Loucy (cell line): Measurements from ENCODE around the gene SUFU.

ENCODE experiments used
- EZH2phosphoT487 ChIP-seq: fragments of 200-600 bp; IDR thresholded peaks from 2 replicates; pipeline ENCODE4 v1.6.1; 2018; ENCODE audit warnings: antibody characterized with exemption, mild to moderate bottlenecking, moderate library complexity, borderline replicate concordance
- TF ChIP-seq, protein P1 (sequence below): fragments of 200-600 bp; sonication (generic); conservative IDR thresholded peaks from 2 replicates; pipeline ENCODE4 v1.5.1; 2014; ENCODE audit warnings: mild to moderate bottlenecking, antibody characterized with exemption, low read length

DNA sequence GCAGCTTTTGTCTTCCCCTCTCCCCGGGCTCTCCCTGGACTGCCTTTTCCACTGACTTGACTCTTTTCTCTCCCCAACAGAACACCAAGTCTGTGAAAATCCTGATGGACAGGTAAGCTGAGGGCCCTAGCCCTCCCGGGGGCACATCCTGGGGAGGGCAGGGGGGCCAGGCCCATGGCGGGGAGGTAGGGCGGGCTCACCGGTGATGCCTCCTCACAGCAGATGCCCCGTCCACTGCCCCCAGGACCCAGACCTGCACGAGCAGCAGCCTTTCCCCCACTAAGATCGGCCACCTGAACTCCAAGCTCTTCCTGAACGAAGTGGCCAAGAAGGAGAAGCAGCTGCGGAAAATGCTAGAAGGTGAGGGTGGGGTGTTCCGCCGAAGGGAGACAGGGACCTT, 152.3 kb downstream of the SUFU start:
- TF ChIP-seq, protein P1, sequence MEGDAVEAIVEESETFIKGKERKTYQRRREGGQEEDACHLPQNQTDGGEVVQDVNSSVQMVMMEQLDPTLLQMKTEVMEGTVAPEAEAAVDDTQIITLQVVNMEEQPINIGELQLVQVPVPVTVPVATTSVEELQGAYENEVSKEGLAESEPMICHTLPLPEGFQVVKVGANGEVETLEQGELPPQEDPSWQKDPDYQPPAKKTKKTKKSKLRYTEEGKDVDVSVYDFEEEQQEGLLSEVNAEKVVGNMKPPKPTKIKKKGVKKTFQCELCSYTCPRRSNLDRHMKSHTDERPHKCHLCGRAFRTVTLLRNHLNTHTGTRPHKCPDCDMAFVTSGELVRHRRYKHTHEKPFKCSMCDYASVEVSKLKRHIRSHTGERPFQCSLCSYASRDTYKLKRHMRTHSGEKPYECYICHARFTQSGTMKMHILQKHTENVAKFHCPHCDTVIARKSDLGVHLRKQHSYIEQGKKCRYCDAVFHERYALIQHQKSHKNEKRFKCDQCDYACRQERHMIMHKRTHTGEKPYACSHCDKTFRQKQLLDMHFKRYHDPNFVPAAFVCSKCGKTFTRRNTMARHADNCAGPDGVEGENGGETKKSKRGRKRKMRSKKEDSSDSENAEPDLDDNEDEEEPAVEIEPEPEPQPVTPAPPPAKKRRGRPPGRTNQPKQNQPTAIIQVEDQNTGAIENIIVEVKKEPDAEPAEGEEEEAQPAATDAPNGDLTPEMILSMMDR: no peak
- no peak for TF ChIP-seq EZH2phosphoT487
